ENCODE results near the gene LEKR1. TPM values are rescaled to one million over a fixed set of nuclear protein-coding genes. Genes with fewer than 3 reads are reported as not detected.

The LEKR1 gene
- total and polyA plus RNA-seq, 2 donors (not counting 3 experiments of a cell fraction or from before 2014, with no cell fraction given): 0.07 to 0.64 TPM

DNA sequence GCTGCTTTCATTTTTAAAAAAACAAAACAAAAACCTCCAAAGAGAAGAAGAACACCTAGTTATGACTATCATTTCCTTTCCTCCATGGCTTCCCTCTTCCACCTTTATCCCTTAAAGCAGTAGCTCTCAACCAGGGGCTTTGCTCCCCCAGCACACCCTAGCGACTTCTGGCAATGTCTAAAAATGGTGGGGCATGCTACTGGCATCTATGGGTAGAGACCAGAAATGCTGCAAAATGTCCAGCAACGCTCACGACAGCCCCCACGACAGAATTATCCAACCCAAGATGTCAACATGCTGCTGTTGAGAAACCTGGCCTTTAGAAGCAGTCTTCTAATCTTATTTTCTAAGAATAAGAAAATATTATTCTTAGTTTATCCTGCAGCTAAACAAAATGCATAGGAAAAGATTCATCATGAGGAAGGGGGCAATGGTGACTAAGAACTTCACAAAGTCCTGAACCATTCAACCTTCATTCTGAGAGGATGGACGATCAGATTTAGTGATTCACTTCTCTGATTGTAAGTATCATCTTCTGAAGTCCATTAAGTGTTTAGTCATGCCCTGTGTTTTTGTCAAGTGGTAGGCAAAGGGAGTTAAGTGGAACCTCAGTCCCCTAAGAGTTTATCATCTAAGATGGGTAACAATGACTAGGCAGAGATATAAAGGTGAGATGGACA is 252.1 kb downstream of the LEKR1 start:
- Histone ChIP-seq H3K36me3 (ENCODE audit: control insufficient read depth in 2 of 2, extremely low read depth in 1 of 2, insufficient read depth in 2 of 2, low read length in 2 of 2) (no peaks in the 10 kb centered on the region), H3K4me2 (ENCODE audit: insufficient read depth, low read length) (no peak overlapping the region), H3K79me2 (ENCODE audit: control insufficient read depth, insufficient read depth, low read length) (no peaks in the 10 kb centered on the region), H2AFZ (ENCODE audit: low read depth, low read length) (no peak overlapping the region), H3K9ac (replicated peaks; ENCODE audit: extremely low read depth, insufficient read depth, low read length) (no peak overlapping the region), H4K20me1 (replicated peaks; ENCODE audit: control insufficient read depth, extremely low read depth, insufficient read depth, low read length) (no peaks in the 10 kb centered on the region), H3K27me3 (ENCODE audit: control insufficient read depth in 2 of 2, insufficient read depth in 2 of 2, low read length in 2 of 2) (no peaks in the 10 kb centered on the region), H3K9me3 (replicated peaks; ENCODE audit: control insufficient read depth, insufficient read depth, low read length) (no peaks in the 10 kb centered on the region), H3K4me3 (replicated peaks in 1 of 3; ENCODE audit: insufficient read depth in 1 of 3, low read depth in 1 of 3, low read length in 3 of 3) (no peak overlapping the region), H3K27ac (ENCODE audit: insufficient read depth, low read depth, low read length) (no peak overlapping the region), H3K9me1 (replicated peaks; ENCODE audit: control insufficient read depth, extremely low read depth, insufficient read depth, low read length) (no peaks in the 10 kb centered on the region), H3K4me1 (ENCODE audit: control insufficient read depth, extremely low read depth, insufficient read depth, low read length) (no peaks in the 10 kb centered on the region)
- dilution Hi-C loops (cut with MboI; ENCODE audit: extremely low pct_ligation_motif_present, low sequenced_read_pairs) (no loop called here), intact Hi-C loops (cut with micrococcal nuclease) (no loop called here)
- DNase-seq (ENCODE audit: low read depth, low spot score) (no peak), FAIRE-seq (no peak)
- TF ChIP-seq, protein P1, sequence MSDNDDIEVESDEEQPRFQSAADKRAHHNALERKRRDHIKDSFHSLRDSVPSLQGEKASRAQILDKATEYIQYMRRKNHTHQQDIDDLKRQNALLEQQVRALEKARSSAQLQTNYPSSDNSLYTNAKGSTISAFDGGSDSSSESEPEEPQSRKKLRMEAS (IDR thresholded peaks at IDR 0.05; ENCODE audit: insufficient read depth, insufficient read length): no peak
- TF ChIP-seq JUN (IDR thresholded peaks at IDR 0.05; ENCODE audit: borderline replicate concordance, insufficient read depth, insufficient read length, low read depth) (no peak), POLR2AphosphoS5 (IDR thresholded peaks at IDR 0.05; ENCODE audit: insufficient read depth, low read depth, low read length) (no peak), FOS (IDR thresholded peaks at IDR 0.05; ENCODE audit: borderline replicate concordance, insufficient read depth, low read length) (no peak), MYC (IDR thresholded peaks at IDR 0.05; ENCODE audit: low read depth, low read length) (no peak), EZH2 (IDR thresholded peaks at IDR 0.05; ENCODE audit: borderline replicate concordance, low read depth, low read length, severe bottlenecking) (no peak), POLR2A (IDR thresholded peaks at IDR 0.05; ENCODE audit: low read depth, low read length) (no peak), GATA2 (IDR thresholded peaks at IDR 0.05; ENCODE audit: insufficient read depth, insufficient read length, low read depth, low read length) (no peak)
- TF ChIP-seq, protein P2, sequence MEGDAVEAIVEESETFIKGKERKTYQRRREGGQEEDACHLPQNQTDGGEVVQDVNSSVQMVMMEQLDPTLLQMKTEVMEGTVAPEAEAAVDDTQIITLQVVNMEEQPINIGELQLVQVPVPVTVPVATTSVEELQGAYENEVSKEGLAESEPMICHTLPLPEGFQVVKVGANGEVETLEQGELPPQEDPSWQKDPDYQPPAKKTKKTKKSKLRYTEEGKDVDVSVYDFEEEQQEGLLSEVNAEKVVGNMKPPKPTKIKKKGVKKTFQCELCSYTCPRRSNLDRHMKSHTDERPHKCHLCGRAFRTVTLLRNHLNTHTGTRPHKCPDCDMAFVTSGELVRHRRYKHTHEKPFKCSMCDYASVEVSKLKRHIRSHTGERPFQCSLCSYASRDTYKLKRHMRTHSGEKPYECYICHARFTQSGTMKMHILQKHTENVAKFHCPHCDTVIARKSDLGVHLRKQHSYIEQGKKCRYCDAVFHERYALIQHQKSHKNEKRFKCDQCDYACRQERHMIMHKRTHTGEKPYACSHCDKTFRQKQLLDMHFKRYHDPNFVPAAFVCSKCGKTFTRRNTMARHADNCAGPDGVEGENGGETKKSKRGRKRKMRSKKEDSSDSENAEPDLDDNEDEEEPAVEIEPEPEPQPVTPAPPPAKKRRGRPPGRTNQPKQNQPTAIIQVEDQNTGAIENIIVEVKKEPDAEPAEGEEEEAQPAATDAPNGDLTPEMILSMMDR (IDR thresholded peaks at IDR 0.05; ENCODE audit: extremely low read depth in 1 of 2, insufficient read depth in 1 of 2, low read depth in 1 of 2, low read length in 2 of 2): no peak
- CTCF ChIA-PET: interaction anchor here (1.9 kb wide), 1 partner anchor 543 kb away, joined by 7 read pairs; no protein-coding TSS in a partner anchor
- POLR2A ChIA-PET: no interaction called here
- no TSS peak for BruUV-seq (replicated peaks)

All from endothelial cell of umbilical vein (primary cell).